Measurements from ENCODE around the gene RND2. TPM values are rescaled to one million over a fixed set of nuclear protein-coding genes. Genes with fewer than 3 reads are reported as not detected.
"Not testable (repeated sequence)": the region's sequence is repeated elsewhere in the genome, so short reads cannot be mapped to it uniquely, and the experiment has no call there.

RND2 gene, protein sequence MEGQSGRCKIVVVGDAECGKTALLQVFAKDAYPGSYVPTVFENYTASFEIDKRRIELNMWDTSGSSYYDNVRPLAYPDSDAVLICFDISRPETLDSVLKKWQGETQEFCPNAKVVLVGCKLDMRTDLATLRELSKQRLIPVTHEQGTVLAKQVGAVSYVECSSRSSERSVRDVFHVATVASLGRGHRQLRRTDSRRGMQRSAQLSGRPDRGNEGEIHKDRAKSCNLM
- polyA plus RNA-seq = not detected

- H3K27ac Mint-ChIP-seq = peak within 1 kb of the TSS; percentile 48 to 93 (median 86)
- peak within 1 kb of the TSS; percentile 87 to 98 (median 90) for H3K4me3 Mint-ChIP-seq
- peaks cover 7 to 10% (median 9%) of the 10 kb centered on the region in 3 donors for H3K27me3 Mint-ChIP-seq (ENCODE audit: low read depth in 3 of 3)
- peaks cover 17 to 30% of the 10 kb centered on the region in 2 donors for H3K4me1 Mint-ChIP-seq
- no peaks in the 10 kb centered on the region for H3K36me3 Mint-ChIP-seq
- DNase-seq = peak; percentile 76 to 77 (median 77)
- H3K9me3 Mint-ChIP-seq = no peaks in the 10 kb centered on the region
Observed at GRCh38 chr17:43024407-43025289, at the start of gene RND2. TSS of gene RND2 (plus strand) at chr17:43025231. CDS start at chr17:43025348, 117 bp downstream.

GRCh38 chr17:42975265-42975664, 49.8 kb upstream of the RND2 start:
- Mint-ChIP-seq H3K27me3 (ENCODE audit: low read depth in 3 of 3) (peaks cover 7 to 11% (median 9%) of the 10 kb centered on the region in 3 donors), H3K27ac (peak overlapping the region in 1 of 6 donors; percentile 4), H3K9me3 (no peaks in the 10 kb centered on the region), H3K4me3 (no peak overlapping the region), H3K36me3 (peaks cover 0 to under 1% (median 0%) of the 10 kb centered on the region in 3 donors), H3K4me1 (peaks cover 10 to 14% of the 10 kb centered on the region in 2 donors)
- no peak for DNase-seq

GRCh38 chr17:42975701-42976100, 49.3 kb upstream of the RND2 start:
- DNase-seq, H3K36me3 Mint-ChIP-seq, H3K27ac Mint-ChIP-seq, H3K4me3 Mint-ChIP-seq, H3K9me3 Mint-ChIP-seq: not testable (repeated sequence)
- H3K4me1 Mint-ChIP-seq = peaks cover 12 to 19% of the 10 kb centered on the region in 2 donors
- H3K27me3 Mint-ChIP-seq (ENCODE audit: low read depth in 3 of 3) = peaks cover 9 to 13% (median 11%) of the 10 kb centered on the region in 3 donors

DNA sequence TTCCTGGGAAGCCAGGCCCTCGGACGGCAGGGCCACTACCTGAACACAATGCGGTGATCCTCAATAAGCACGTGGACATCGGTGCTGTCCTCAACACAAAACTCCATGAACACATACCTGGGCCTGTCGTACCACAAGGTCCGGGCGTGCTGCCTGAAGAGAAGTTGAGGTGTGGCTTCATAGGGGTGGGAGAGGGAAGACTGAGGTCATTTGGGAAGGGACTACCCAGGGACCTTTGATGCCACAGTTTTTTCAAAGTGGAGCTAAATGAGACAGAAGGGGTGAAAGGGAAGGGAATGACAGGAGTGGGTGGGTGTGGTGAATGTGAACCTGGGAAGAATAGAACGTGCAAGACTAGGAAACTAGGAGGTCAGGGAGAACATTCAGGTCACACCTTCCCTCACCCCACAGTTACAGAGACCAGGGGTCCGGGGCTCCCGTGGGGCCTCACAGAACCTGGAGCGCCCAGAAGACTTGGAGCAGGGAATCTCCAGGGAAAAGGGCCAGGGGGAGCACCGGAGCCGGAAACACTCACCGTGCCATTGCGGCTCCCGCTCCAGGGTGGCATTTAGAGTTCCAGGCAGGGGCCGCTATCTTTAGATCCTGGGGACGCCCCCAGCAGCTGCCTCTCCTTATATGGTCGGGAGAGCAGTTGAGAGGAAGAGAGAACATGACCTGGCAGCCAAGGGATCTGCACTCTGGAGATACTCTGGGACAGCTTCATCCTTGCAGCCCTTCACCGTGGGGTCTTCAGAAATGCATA, 45.3 kb upstream of the RND2 start, which contains the start of gene PTGES3L:
Gene PTGES3L (minus strand): TSS at position 570 of the 763 bp plus-strand sequence. CDS start 27 bp downstream, at position 543.
- H3K27ac Mint-ChIP-seq = peak within 1 kb of the TSS; percentile 84 to 98 (median 94)
- peaks cover 0 to 4% (median 3%) of the 10 kb centered on the region in 3 donors for H3K36me3 Mint-ChIP-seq
- peak within 1 kb of the TSS; percentile 94 to 98 (median 96) for H3K4me3 Mint-ChIP-seq
- H3K4me1 Mint-ChIP-seq = peaks cover 29 to 36% of the 10 kb centered on the region in 2 donors
- DNase-seq = no peak
- H3K9me3 Mint-ChIP-seq = no peaks in the 10 kb centered on the region
- peaks cover 12 to 20% (median 16%) of the 10 kb centered on the region in 3 donors for H3K27me3 Mint-ChIP-seq (ENCODE audit: low read depth in 3 of 3)

DNA sequence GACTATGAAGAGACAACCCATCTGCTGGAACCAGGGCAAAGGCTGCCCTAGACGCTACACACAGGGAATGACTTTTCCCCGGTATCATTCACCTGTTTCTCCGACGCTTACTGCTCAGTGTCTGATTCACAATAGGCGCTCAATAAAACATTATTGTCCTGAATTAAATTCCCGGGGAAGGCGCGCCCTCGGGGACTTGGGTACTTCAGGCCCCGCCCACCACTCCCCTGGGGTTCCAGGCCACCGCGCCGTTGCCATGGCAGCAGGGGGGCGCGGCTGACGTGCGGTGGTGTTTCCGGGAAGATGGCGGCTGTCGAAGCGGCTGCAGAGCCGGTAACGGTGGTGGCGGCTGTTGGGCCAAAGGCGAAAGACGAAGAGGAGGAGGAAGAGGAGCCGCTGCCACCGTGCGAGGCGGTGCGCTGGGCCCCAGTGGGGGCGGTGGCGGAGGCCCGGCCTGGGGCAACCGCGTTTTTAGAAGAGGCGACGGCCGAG, 44.7 kb upstream of the RND2 start, which contains the start of gene RUNDC1:
Gene RUNDC1 (plus strand): TSS at position 292 of the 492 bp plus-strand sequence. CDS start 12 bp downstream, at position 304.
- peaks cover 0 to 4% (median 3%) of the 10 kb centered on the region in 3 donors for H3K36me3 Mint-ChIP-seq
- H3K27ac Mint-ChIP-seq = peak within 1 kb of the TSS; percentile 84 to 98 (median 94)
- peak within 1 kb of the TSS; percentile 94 to 98 (median 96) for H3K4me3 Mint-ChIP-seq
- peak; percentile 86 to 87 (median 86) for DNase-seq
- H3K4me1 Mint-ChIP-seq = peaks cover 31 to 41% of the 10 kb centered on the region in 2 donors
- peaks cover 12 to 20% (median 15%) of the 10 kb centered on the region in 3 donors for H3K27me3 Mint-ChIP-seq (ENCODE audit: low read depth in 3 of 3)
- H3K9me3 Mint-ChIP-seq = no peaks in the 10 kb centered on the region

DNA sequence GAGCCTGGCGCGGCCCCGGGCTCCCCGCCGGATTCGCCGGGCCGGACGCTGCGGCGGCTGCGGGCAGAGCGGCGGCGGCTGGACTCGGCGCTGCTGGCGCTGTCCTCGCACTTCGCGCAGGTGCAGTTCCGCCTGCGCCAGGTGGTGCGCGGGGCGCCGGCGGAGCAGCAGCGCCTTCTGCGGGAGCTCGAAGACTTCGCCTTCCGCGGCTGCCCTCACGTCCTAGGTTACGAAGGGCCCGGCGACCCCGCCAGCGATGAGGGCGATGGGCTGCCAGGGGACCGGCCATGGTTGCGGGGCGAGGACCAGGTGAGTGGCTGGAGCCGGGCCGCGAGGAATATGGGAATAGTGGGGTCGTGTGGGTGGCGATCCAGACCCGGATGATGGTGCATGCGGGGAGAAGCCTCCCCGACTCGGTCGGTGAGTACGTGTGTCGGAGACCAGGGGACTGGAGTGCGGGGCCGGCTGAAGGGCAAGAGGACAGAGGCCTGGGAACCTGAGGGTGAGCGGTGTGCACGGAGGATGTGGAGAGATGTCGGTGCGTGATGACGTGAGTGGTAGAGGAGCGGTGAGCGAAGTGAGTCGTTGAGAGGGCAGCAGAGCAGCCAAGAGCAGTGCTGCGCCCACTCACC, 44.1 kb upstream of the RND2 start:
- H3K4me3 Mint-ChIP-seq = peak overlapping the region; percentile 90 to 97 (median 94)
- peaks cover 31 to 41% of the 10 kb centered on the region in 2 donors for H3K4me1 Mint-ChIP-seq
- peaks cover 12 to 20% (median 13%) of the 10 kb centered on the region in 3 donors for H3K27me3 Mint-ChIP-seq (ENCODE audit: low read depth in 3 of 3)
- peak; percentile 40 to 72 (median 45) for DNase-seq
- peak overlapping the region; percentile 80 to 96 (median 91) for H3K27ac Mint-ChIP-seq
- no peaks in the 10 kb centered on the region for H3K9me3 Mint-ChIP-seq
- peaks cover 0 to 4% (median 3%) of the 10 kb centered on the region in 3 donors for H3K36me3 Mint-ChIP-seq

GRCh38 chr17:42982266-42982665, 42.8 kb upstream of the RND2 start:
- Mint-ChIP-seq H3K4me1 (peaks cover 31 to 41% of the 10 kb centered on the region in 2 donors), H3K4me3 (peak overlapping the region; percentile 60 to 97 (median 94)), H3K36me3 (peaks cover 0 to 4% (median 3%) of the 10 kb centered on the region in 3 donors), H3K27ac (peak overlapping the region in 5 of 6 donors; percentile 17 to 78 (median 69)), H3K27me3 (ENCODE audit: low read depth in 3 of 3) (peaks cover 11 to 20% (median 12%) of the 10 kb centered on the region in 3 donors), H3K9me3 (no peaks in the 10 kb centered on the region)
- no peak for DNase-seq

- Mint-ChIP-seq H3K9me3 (no peaks in the 10 kb centered on the region), H3K4me3 (no peak overlapping the region), H3K27ac (no peak overlapping the region), H3K4me1 (peaks cover 21 to 27% of the 10 kb centered on the region in 2 donors), H3K36me3 (peaks cover 9 to 24% (median 13%) of the 10 kb centered on the region in 3 donors), H3K27me3 (ENCODE audit: low read depth in 3 of 3) (peaks cover 6 to 12% (median 7%) of the 10 kb centered on the region in 3 donors)
- DNase-seq = no peak
Observed at GRCh38 chr17:42985225-42985624, 39.8 kb upstream of the RND2 start.

DNA sequence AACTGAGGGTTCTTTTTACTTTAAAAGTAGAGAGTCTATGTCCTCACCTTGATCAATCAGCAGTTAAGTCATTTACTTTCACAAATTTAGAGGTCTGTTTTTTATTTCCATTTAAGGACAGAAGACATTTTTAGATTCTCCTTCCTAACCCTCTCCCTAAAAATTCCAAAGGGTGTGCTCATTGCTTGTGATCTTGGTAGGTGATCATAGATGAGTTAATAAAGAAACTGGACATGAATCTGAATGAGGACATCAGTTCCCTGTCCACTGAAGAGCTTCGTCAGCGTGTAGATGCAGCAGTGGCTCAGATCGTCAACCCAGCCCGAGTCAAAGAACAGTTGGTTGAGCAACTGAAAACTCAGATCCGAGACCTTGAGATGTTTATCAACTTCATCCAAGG, 35.9 kb upstream of the RND2 start:
- peaks cover 0 to 1% (median 0%) of the 10 kb centered on the region in 3 donors for H3K27me3 Mint-ChIP-seq (ENCODE audit: low read depth in 3 of 3)
- peaks cover 2 to 5% of the 10 kb centered on the region in 2 donors for H3K4me1 Mint-ChIP-seq
- DNase-seq = no peak

GRCh38 chr17:42989726-42990652, 35.0 kb upstream of the RND2 start:
- Mint-ChIP-seq H3K4me3 (no peak overlapping the region), H3K27me3 (ENCODE audit: low read depth in 3 of 3) (peaks cover 0 to 1% (median 0%) of the 10 kb centered on the region in 3 donors), H3K4me1 (peaks cover 2 to 4% of the 10 kb centered on the region in 2 donors), H3K27ac (no peak overlapping the region), H3K9me3 (no peaks in the 10 kb centered on the region), H3K36me3 (peaks cover 11 to 40% (median 21%) of the 10 kb centered on the region in 3 donors)
- no peak for DNase-seq

More for the DNA sequence above, 35.9 kb upstream of the RND2 start:
- peak overlapping the region in 1 of 6 donors; percentile 12 for H3K27ac Mint-ChIP-seq
- peaks cover 11 to 43% (median 21%) of the 10 kb centered on the region in 3 donors for H3K36me3 Mint-ChIP-seq
- no peaks in the 10 kb centered on the region for H3K9me3 Mint-ChIP-seq
- H3K4me3 Mint-ChIP-seq = no peak overlapping the region

DNA sequence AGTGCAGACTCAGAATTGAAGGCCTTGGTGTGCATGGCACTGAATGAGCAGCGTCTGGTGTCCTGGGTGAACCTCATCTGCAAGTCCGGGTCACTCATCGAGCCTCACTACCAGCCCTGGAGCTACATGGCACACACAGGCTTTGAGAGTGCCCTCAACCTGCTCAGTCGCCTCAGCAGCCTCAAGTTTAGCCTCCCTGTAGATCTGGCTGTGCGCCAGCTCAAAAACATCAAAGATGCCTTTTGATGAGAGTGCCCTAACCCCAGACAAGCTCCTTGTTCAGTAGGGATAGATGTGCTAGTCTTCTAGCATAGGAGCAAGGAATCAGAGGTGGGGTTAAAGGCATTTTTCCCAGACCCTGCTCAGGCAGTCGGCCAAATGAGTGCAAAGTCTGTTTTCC, 33.6 kb upstream of the RND2 start:
- Mint-ChIP-seq H3K9me3 (no peaks in the 10 kb centered on the region), H3K36me3 (peaks cover 11 to 40% (median 21%) of the 10 kb centered on the region in 3 donors)

More for the DNA sequence above, 33.6 kb upstream of the RND2 start:
- Mint-ChIP-seq H3K27me3 (ENCODE audit: low read depth in 3 of 3) (peaks cover 0 to 1% (median 0%) of the 10 kb centered on the region in 3 donors), H3K4me1 (no peaks in the 10 kb centered on the region), H3K27ac (no peak overlapping the region), H3K4me3 (no peak overlapping the region)
- no peak for DNase-seq
